Measurements from ENCODE around the gene RPS15A.

GRCh38 chr16:18829251-18829650, 39.1 kb upstream of the RPS15A start:
- TF ChIP-seq CTCF (IDR thresholded peaks at IDR 0.05; ENCODE audit: insufficient read depth, low read depth, low read length): no peak
- TF ChIP-seq EZH2 (IDR thresholded peaks at IDR 0.05; ENCODE audit: insufficient read depth, low read length): no peak

Measured in astrocyte (in vitro differentiated cells and primary cell).